HL-60 (cell line): ENCODE measurements around the gene MATK.

ENCODE experiments used
- DNase-seq, 2 experiments: peaks; one replicate each; pipeline ENCODE4 v3.0.0-alpha.2; 2010 to 2020; ENCODE audit warnings: low read depth in 1 of 2, low spot score in 1 of 2
- H3K27ac ChIP-seq: fragments of 250-450 bp; sonication (Bioruptor Pico); replicated peaks from 2 replicates; pipeline ENCODE4 v1.5.1; 2020; ENCODE audit warnings: mild to moderate bottlenecking, moderate library complexity
- H3K27me3 ChIP-seq: fragments of 250-450 bp; sonication (Bioruptor Pico); 2 replicates; pipeline ENCODE4 v1.5.1; 2021; ENCODE audit warnings: mild to moderate bottlenecking, moderate library complexity; ENCODE audit not compliant: insufficient read depth, poor library complexity, severe bottlenecking
- H3K4me3 ChIP-seq: replicated peaks from 2 replicates; pipeline ENCODE4 v1.5.1; 2011; ENCODE audit warnings: mild to moderate bottlenecking, control low read depth, low read length; ENCODE audit not compliant: insufficient read depth
- CTCF ChIP-seq: IDR thresholded peaks from one replicate; pipeline ENCODE4 v1.5.1; 2011; ENCODE audit warnings: low read length, control low read depth, inconsistent platforms; ENCODE audit not compliant: insufficient read depth
- GABPA ChIP-seq: IDR thresholded peaks from 2 replicates; pipeline ENCODE4 v1.6.1; 2012; ENCODE audit warnings: low read depth
- POLR2AphosphoS5 ChIP-seq: IDR thresholded peaks from 2 replicates; pipeline ENCODE4 v1.6.1; 2012; ENCODE audit warnings: low read depth
- REST ChIP-seq: IDR thresholded peaks from 2 replicates; pipeline ENCODE4 v1.6.1; 2012; ENCODE audit warnings: low read depth; ENCODE audit not compliant: insufficient replicate concordance
- SPI1 ChIP-seq: IDR thresholded peaks from 2 replicates; pipeline ENCODE4 v1.6.1; 2012; ENCODE audit warnings: low read depth, mild to moderate bottlenecking, borderline replicate concordance

MATK gene

DNA sequence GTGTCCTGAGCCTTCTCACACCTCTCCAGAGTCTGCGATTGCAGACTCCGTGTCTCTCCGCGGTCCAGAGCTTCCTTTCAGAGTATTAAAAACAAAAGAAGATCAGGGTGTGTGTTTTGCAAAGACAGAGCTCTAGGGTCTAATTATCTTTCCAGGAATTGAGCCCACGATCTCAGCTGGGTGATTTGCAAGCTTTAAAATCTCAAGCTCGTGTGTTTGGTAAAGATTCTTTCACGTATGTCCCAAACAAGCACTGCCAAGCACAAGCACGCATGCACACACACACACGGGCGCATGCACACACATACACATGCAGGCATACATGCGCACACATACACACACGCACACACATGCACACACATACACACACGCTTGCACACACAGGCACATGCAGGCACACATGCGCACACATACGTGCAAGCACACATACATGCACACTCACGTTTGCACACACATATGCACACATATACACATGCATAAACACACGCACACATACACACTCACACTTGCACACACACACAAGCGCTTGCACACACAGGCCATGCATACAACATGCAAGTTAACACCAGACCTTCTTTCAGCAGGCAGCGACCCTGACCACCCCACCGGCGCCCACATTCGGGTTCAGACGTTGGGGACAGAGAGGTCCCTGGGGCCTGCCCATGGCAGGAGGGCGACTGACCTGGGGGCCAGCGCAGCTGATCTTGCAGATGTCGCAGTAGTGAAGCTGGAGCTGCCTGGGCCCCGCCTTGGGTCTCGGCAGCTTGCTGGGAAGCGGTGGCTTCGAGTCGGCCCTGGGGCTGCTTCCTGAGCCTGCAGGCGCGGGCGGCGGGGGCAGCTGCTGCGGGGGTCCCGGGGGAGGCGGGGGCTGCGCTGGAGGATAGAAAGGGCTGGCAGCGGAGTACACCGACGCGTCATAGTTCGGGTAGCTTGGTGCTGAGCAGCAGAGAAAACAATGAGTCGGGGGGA, 44.7 kb upstream of the MATK start:
- no peak for TF ChIP-seq CTCF
- no peak for TF ChIP-seq SPI1
- no peak for TF ChIP-seq REST
- TF ChIP-seq POLR2AphosphoS5, result no peak
- no peak for TF ChIP-seq GABPA
- DNase-seq, result no peak
- H3K27me3 ChIP-seq, result no peaks in the 10 kb centered on the region
- no peak overlapping the region for H3K4me3 ChIP-seq
- no peak overlapping the region for H3K27ac ChIP-seq

GRCh38 chr19:3827306-3827705, 41.1 kb upstream of the MATK start:
- DNase-seq, result no peak
- Histone ChIP-seq H3K4me3 (no peak overlapping the region), H3K27ac (no peak overlapping the region), H3K27me3 (peaks cover 4% of the 10 kb centered on the region)
- TF ChIP-seq GABPA, result no peak
- TF ChIP-seq POLR2AphosphoS5, result no peak
- TF ChIP-seq CTCF, result no peak
- no peak for TF ChIP-seq SPI1
- no peak for TF ChIP-seq REST

- no peak for DNase-seq
- TF ChIP-seq GABPA, result no peak
- no peak for TF ChIP-seq REST
- no peak for TF ChIP-seq CTCF
- TF ChIP-seq SPI1, result no peak
- TF ChIP-seq POLR2AphosphoS5, result no peak
- Histone ChIP-seq H3K27ac (no peak overlapping the region), H3K27me3 (peaks cover 6% of the 10 kb centered on the region), H3K4me3 (no peak overlapping the region)
Observed at GRCh38 chr19:3826163-3826562, 40.0 kb upstream of the MATK start.
